Measurements from ENCODE around the gene GALNTL6.

GRCh38 chr4:172660251-172660650, 847.0 kb downstream of the GALNTL6 start:
- TF ChIP-seq POLR2A (IDR thresholded peaks at IDR 0.05; ENCODE audit: low read length) = no peak
- no peak for TF ChIP-seq GATA1 (IDR thresholded peaks at IDR 0.05; ENCODE audit: low read depth, low read length)
